ENCODE results near the gene TMCC1.
A peak's percentile ranks its signal among the peaks of the same experiment; 100 is the strongest.
"Not testable (repeated sequence)": the region's sequence is repeated elsewhere in the genome, so short reads cannot be mapped to it uniquely, and the experiment has no call there.

Gene TMCC1

GRCh38 chr3:129613367-129613740, 280.2 kb downstream of the TMCC1 start:
- Histone ChIP-seq H3K27ac (no peak overlapping the region), H3K36me3 (ENCODE audit: insufficient read depth, low read length) (no peaks in the 10 kb centered on the region), H3K9me3 (ENCODE audit: low read depth, low read length) (no peaks in the 10 kb centered on the region), H3K4me3 (no peak overlapping the region), H3K9ac (ENCODE audit: insufficient read length) (no peak overlapping the region)
- DNase-seq (ENCODE audit: low read depth, low spot score): no peak
- no peak for TF ChIP-seq FOXP2 (optimal IDR thresholded peaks at IDR 0.05; ENCODE audit: control extremely low read depth, extremely low read length, insufficient read depth)
- no peak for TF ChIP-seq EZH2 (IDR thresholded peaks at IDR 0.05)
- no peak for TF ChIP-seq POLR2AphosphoS5 (IDR thresholded peaks at IDR 0.05; ENCODE audit: borderline replicate concordance, low read depth, low read length)

GRCh38 chr3:129612534-129613366, 280.8 kb downstream of the TMCC1 start:
- Histone ChIP-seq H3K4me3 (no peak overlapping the region), H3K27ac (no peak overlapping the region), H3K36me3 (ENCODE audit: insufficient read depth, low read length) (no peaks in the 10 kb centered on the region), H3K9ac (ENCODE audit: insufficient read length) (no peak overlapping the region), H3K9me3 (ENCODE audit: low read depth, low read length) (no peaks in the 10 kb centered on the region)
- no peak for DNase-seq (ENCODE audit: low read depth, low spot score)
- TF ChIP-seq EZH2 (IDR thresholded peaks at IDR 0.05): no peak
- no peak for TF ChIP-seq POLR2AphosphoS5 (IDR thresholded peaks at IDR 0.05; ENCODE audit: borderline replicate concordance, low read depth, low read length)
- no peak for TF ChIP-seq FOXP2 (optimal IDR thresholded peaks at IDR 0.05; ENCODE audit: control extremely low read depth, extremely low read length, insufficient read depth)

GRCh38 chr3:129611812-129612533, 281.5 kb downstream of the TMCC1 start:
- no peak for TF ChIP-seq FOXP2 (optimal IDR thresholded peaks at IDR 0.05; ENCODE audit: control extremely low read depth, extremely low read length, insufficient read depth)
- TF ChIP-seq POLR2AphosphoS5 (IDR thresholded peaks at IDR 0.05; ENCODE audit: borderline replicate concordance, low read depth, low read length): no peak
- TF ChIP-seq EZH2 (IDR thresholded peaks at IDR 0.05): no peak
- no peak overlapping the region for H3K4me3 ChIP-seq
- H3K9ac ChIP-seq (ENCODE audit: insufficient read length): no peak overlapping the region
- DNase-seq (ENCODE audit: low read depth, low spot score): no peak
- no peak overlapping the region for H3K27ac ChIP-seq
- no peaks in the 10 kb centered on the region for H3K9me3 ChIP-seq (ENCODE audit: low read depth, low read length)
- H3K36me3 ChIP-seq (ENCODE audit: insufficient read depth, low read length): no peaks in the 10 kb centered on the region

GRCh38 chr3:129611446-129611800, 282.1 kb downstream of the TMCC1 start:
- Histone ChIP-seq H3K9ac (ENCODE audit: insufficient read length) (no peak overlapping the region), H3K36me3 (ENCODE audit: insufficient read depth, low read length) (no peaks in the 10 kb centered on the region), H3K4me3 (no peak overlapping the region), H3K9me3 (ENCODE audit: low read depth, low read length) (no peaks in the 10 kb centered on the region), H3K27ac (no peak overlapping the region)
- no peak for DNase-seq (ENCODE audit: low read depth, low spot score)
- TF ChIP-seq FOXP2 (optimal IDR thresholded peaks at IDR 0.05; ENCODE audit: control extremely low read depth, extremely low read length, insufficient read depth) (no peak), EZH2 (IDR thresholded peaks at IDR 0.05) (no peak), POLR2AphosphoS5 (IDR thresholded peaks at IDR 0.05; ENCODE audit: borderline replicate concordance, low read depth, low read length) (no peak)

DNA sequence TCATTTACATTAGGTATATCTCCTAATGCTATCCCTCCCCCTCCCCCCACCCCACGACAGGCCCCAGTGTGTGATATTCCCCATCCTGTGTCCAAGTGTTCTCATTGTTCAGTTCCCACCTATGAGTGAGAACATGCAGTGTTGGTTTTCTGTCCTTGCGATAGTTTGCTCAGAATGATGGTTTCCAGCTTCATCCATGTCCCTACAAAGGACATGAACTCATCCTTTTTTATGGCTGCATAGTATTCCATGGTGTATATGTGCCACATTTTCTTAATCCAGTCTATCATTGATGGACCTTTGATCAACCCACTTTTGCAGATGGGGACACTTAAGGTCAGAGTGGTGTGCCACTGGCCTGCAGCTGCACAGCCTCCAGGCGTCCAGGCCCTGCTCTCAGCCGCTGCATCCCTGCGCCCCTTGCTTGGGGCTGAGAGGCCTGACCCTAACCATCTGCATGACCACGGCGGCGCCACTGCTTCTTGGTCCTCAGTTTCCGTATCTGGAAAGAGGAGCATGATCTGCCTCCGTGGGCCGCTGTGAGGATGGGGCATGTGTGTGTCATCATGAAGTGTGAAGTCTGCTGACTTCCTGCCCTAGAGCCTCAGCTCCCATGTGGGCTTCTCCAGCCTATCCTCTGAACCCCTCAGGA, 282.6 kb downstream of the TMCC1 start:
- H3K9ac ChIP-seq (ENCODE audit: insufficient read length); H3K4me3 ChIP-seq; H3K36me3 ChIP-seq (ENCODE audit: insufficient read depth, low read length); H3K27ac ChIP-seq; H3K9me3 ChIP-seq (ENCODE audit: low read depth, low read length); DNase-seq (ENCODE audit: low read depth, low spot score): not testable (repeated sequence)

DNA sequence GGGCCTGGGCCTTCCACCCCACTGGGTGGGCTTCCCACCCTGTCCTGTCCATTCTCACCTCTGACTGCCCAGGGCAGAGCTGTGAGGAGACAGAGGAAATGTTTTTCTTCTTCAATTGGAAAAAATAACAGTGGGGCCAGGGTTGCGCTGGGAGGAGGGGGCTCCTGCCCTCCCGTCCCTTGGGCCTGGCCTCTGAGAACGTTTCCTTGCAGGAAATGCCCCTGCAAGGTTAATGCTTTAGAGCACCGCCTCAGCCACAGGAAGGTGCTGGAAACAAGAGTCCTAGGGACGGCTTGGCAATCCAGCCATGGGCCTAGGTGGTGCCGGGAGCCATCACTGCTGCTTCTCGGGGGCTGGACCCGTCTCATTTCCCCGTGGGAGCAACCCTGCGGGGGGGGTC, 283.2 kb downstream of the TMCC1 start:
- H3K9me3 ChIP-seq (ENCODE audit: low read depth, low read length): no peaks in the 10 kb centered on the region
- TF ChIP-seq POLR2AphosphoS5 (IDR thresholded peaks at IDR 0.05; ENCODE audit: borderline replicate concordance, low read depth, low read length) (no peak), EZH2 (IDR thresholded peaks at IDR 0.05) (no peak), FOXP2 (optimal IDR thresholded peaks at IDR 0.05; ENCODE audit: control extremely low read depth, extremely low read length, insufficient read depth) (no peak)
- H3K27ac ChIP-seq: no peak overlapping the region
- H3K36me3 ChIP-seq (ENCODE audit: insufficient read depth, low read length): no peaks in the 10 kb centered on the region
- H3K9ac ChIP-seq (ENCODE audit: insufficient read length): no peak overlapping the region
- no peak for DNase-seq (ENCODE audit: low read depth, low spot score)
- H3K4me3 ChIP-seq: no peak overlapping the region

- peak overlapping the region; percentile 37; the same call in 1 of the 2 replicates for H3K27ac ChIP-seq
- H3K9ac ChIP-seq (ENCODE audit: insufficient read length): no peak overlapping the region
- no peak overlapping the region for H3K4me3 ChIP-seq
- TF ChIP-seq POLR2AphosphoS5 (IDR thresholded peaks at IDR 0.05; ENCODE audit: borderline replicate concordance, low read depth, low read length) (no peak), EZH2 (IDR thresholded peaks at IDR 0.05) (no peak), FOXP2 (optimal IDR thresholded peaks at IDR 0.05; ENCODE audit: control extremely low read depth, extremely low read length, insufficient read depth) (no peak)
- no peak for DNase-seq (ENCODE audit: low read depth, low spot score)
- no peaks in the 10 kb centered on the region for H3K36me3 ChIP-seq (ENCODE audit: insufficient read depth, low read length)
- no peaks in the 10 kb centered on the region for H3K9me3 ChIP-seq (ENCODE audit: low read depth, low read length)
Observed at GRCh38 chr3:129609591-129610182, 283.8 kb downstream of the TMCC1 start.

DNA sequence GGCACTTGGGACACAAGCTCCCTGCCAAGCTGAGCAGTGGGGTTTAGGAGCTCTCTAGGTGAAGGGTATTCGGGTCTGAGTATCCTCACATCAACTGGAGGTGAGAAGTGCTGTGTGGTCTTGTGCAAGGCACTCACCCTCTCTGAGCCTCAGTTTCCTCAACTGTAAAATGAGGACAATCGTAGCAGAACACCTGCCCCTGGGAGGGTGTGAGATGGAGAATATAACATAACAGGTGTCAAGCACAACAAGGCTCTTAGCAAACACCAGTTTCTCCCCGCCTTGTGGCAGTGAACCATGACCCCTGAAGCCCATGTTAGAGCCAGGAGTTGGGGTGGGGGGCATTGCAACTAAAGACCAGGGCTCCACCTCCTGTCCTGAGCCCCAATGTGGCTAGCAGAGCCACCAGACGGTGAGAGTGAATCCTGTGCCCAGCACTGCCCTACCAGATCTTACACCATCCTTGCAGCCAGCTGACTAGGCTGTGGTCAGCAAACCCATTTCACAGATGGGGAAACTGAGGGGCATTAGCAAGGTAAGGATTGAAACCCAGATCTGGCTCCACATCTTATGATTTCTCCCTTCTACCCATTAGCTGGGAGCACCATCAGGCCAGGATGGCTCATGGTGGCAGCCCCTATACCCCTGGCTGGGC, 284.4 kb downstream of the TMCC1 start:
- no peaks in the 10 kb centered on the region for H3K9me3 ChIP-seq (ENCODE audit: low read depth, low read length)
- no peak for DNase-seq (ENCODE audit: low read depth, low spot score)
- no peak overlapping the region for H3K4me3 ChIP-seq
- no peaks in the 10 kb centered on the region for H3K36me3 ChIP-seq (ENCODE audit: insufficient read depth, low read length)
- TF ChIP-seq POLR2AphosphoS5 (IDR thresholded peaks at IDR 0.05; ENCODE audit: borderline replicate concordance, low read depth, low read length) (no peak), FOXP2 (optimal IDR thresholded peaks at IDR 0.05; ENCODE audit: control extremely low read depth, extremely low read length, insufficient read depth) (no peak), EZH2 (IDR thresholded peaks at IDR 0.05) (no peak)
- H3K9ac ChIP-seq (ENCODE audit: insufficient read length): no peak overlapping the region
- H3K27ac ChIP-seq: no peak overlapping the region
